Mucosa of descending colon (tissue), 3 donors: ENCODE data around the gene ADARB1. TPM values are rescaled to one million over a fixed set of nuclear protein-coding genes. Genes with fewer than 3 reads are reported as not detected.

Experiments used
- ATAC-seq: fragments of 200-7000 bp; cut with Tn5 transposase; one replicate; pipeline ENCODE4 v1.9.1; 2020; ENCODE audit warnings: mild to moderate bottlenecking, moderate library complexity
- DNase-seq, 3 donors: peaks; one replicate each; pipeline ENCODE4 v3.0.0-alpha.2; 2020
- H3K36me3 ChIP-seq: fragments of 200-600 bp; one replicate; pipeline ENCODE4 v1.8.0; 2021; ENCODE audit warnings: low read depth, mild to moderate bottlenecking
- H3K4me1 ChIP-seq: fragments of 200-600 bp; one replicate; pipeline ENCODE4 v1.8.0; 2021; ENCODE audit warnings: low read depth, mild to moderate bottlenecking
- H3K4me3 ChIP-seq: fragments of 200-600 bp; one replicate; pipeline ENCODE4 v1.8.0; 2021; ENCODE audit warnings: mild to moderate bottlenecking
- H3K9me3 ChIP-seq: fragments of 200-600 bp; one replicate; pipeline ENCODE4 v1.8.0; 2021; ENCODE audit warnings: mild to moderate bottlenecking
- intact Hi-C, 2 donors: fragments of 100-400 bp; cut with DNase I in 1 of 2; cut with micrococcal nuclease in 1 of 2; formaldehyde crosslinking; loops; one replicate each; pipeline versions ENCODE4 v1.11.0 to v1.11.1; 2022; cut with DNase I, micrococcal nuclease
- total RNA-seq, 3 donors: library from RNA; stranded (reverse); fragmentation: NEBNext Ultra II Directional in 2 of 3; extraction: Animal tissue kit (Norgen Biotek cat#: 25700) in 2 of 3; gene quantifications; one replicate each; pipeline versions ENCODE4 v1.2.1 to v1.2.4, GENCODE V29; 2021 to 2023
- TF ChIP-seq, protein P1 (sequence below): fragments of 200-600 bp; IDR thresholded peaks from one replicate; pipeline ENCODE4 v1.8.0; 2022; ENCODE audit warnings: antibody characterized with exemption, mild to moderate bottlenecking
- donor health status: DM: no; HTN: no; CAD: no; lungs with moderate emphysema.
- donor health status: DM: no; HTN: no; CAD: no.
- donor health status: DM: no; HTN: yes; CAD: no.

ADARB1 gene
- total RNA-seq, 3 donors from 2014 or later = 5.4 to 91.2 (median 8.8) TPM

DNA sequence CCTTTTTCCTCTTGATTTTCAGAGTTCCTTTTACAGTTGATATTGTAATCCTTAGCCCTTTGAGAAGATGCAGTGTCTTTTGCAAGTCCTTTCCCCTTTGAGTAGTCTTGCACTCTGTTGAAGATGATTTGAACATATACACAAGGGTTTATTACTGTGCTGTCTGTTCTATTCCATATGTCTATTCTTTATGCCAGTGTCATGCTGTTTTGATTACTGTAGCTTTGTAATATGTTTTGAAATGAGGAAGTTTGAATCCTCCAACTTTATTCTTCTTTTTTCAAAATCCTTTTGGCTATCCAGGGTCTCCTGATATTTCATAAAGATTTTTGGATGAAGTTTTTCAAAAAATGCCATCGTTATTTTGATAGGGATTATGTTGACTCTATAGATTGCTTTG lies 112.3 kb downstream of the ADARB1 start:
- H3K36me3 ChIP-seq = no peaks in the 10 kb centered on the region
- H3K9me3 ChIP-seq = peaks cover 28% of the 10 kb centered on the region
- no peaks in the 10 kb centered on the region for H3K4me1 ChIP-seq
- TF ChIP-seq, protein P1, sequence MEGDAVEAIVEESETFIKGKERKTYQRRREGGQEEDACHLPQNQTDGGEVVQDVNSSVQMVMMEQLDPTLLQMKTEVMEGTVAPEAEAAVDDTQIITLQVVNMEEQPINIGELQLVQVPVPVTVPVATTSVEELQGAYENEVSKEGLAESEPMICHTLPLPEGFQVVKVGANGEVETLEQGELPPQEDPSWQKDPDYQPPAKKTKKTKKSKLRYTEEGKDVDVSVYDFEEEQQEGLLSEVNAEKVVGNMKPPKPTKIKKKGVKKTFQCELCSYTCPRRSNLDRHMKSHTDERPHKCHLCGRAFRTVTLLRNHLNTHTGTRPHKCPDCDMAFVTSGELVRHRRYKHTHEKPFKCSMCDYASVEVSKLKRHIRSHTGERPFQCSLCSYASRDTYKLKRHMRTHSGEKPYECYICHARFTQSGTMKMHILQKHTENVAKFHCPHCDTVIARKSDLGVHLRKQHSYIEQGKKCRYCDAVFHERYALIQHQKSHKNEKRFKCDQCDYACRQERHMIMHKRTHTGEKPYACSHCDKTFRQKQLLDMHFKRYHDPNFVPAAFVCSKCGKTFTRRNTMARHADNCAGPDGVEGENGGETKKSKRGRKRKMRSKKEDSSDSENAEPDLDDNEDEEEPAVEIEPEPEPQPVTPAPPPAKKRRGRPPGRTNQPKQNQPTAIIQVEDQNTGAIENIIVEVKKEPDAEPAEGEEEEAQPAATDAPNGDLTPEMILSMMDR = no peak
- no peak overlapping the region for H3K4me3 ChIP-seq
- ATAC-seq (no peak), DNase-seq (no peak)
- intact Hi-C loops = no loop called here

DNA sequence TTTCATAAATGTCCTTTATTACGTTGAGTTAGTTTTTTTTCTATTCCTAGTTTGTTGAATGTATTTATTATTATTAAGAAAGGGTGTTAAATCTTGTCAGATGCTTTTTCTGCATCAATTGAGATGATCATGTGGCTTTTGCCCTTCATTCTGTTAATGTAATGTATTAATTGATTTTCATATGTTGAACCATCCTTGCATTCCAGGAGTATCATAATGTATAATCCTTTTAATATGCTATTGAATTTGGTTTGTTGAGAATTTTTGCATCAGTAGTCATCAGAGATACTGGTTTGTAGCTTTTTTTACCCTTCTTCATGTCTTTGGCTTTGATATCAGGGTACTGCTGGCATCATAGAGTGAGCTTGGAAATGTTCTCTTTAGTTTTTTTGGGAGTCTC lies 113.3 kb downstream of the ADARB1 start:
- Histone ChIP-seq H3K9me3 (peaks cover 28% of the 10 kb centered on the region), H3K36me3 (no peaks in the 10 kb centered on the region), H3K4me3 (no peak overlapping the region), H3K4me1 (no peaks in the 10 kb centered on the region)
- DNase-seq (no peak), ATAC-seq (no peak)
- intact Hi-C loops = no loop called here
- TF ChIP-seq, protein P1 = no peak

DNA sequence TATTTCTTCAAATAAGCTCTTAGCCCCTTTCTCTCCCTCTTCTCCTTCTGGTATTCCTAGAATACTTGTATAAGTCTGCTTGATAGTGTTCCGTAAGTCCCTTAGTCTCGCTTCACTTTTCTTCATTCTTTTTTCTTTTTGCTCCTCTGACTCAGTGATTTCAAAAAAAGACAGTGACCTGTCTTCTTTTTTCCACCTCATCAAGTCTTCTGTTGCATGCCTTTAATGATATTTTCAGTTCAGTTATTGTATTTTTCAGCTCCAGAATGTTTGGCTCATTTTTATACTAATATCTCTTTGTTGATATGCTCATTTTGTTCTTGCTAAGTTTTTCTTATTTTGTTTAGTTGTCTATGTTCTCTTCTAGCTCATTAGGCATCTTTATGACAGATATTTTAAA lies 115.6 kb downstream of the ADARB1 start:
- DNase-seq = no peak
- H3K9me3 ChIP-seq = peaks cover 28% of the 10 kb centered on the region
- intact Hi-C loops = loop anchor here in 1 of 2 donors (10.0 kb wide), 1 partner anchor 55 kb away; no protein-coding TSS in a partner anchor
- no peak overlapping the region for H3K4me3 ChIP-seq
- no peaks in the 10 kb centered on the region for H3K4me1 ChIP-seq
- TF ChIP-seq, protein P1 = no peak
- no peaks in the 10 kb centered on the region for H3K36me3 ChIP-seq
- no peak for ATAC-seq

DNA sequence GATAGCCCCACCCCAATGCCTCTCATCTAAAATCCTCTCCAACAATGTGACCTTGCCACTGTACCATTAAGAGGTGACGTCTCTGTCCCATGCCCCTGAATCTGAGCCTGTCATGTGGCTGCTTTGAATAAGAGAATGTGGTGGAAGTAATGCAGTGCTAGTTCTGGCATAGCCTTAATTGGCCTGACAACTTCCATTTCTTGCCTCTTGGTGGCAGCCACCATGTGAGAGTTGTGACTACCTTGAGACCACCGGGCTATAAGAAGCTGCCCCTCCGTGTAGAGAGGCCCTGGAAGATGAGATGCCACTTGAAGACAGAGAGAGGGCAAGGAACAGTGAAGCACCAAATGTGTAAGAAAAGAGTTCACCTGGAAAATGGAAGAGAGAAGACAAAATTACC lies 118.0 kb downstream of the ADARB1 start:
- no peaks in the 10 kb centered on the region for H3K36me3 ChIP-seq
- ATAC-seq = no peak
- TF ChIP-seq, protein P1 = no peak

DNA sequence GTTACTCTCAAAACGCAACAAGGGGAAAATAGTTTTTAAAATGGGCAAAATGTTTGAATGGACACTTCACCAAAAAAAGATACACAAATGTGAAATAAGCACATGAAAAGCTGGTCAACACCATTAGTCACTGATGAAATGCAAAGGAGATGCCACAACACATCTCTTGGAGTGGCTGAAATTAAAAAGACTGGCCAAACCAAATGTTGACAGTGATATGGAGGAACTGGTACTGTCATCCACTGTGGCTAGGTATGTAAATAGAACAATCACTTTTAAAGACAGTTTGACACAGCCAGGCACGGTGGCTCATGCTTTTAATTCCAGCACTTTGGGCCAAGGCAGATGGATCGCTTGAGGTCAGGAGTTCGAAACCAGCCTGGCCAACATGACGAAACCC lies 122.2 kb downstream of the ADARB1 start:
- Histone ChIP-seq H3K4me3 (no peak overlapping the region), H3K4me1 (no peaks in the 10 kb centered on the region), H3K9me3 (no peaks in the 10 kb centered on the region), H3K36me3 (no peaks in the 10 kb centered on the region)
- intact Hi-C loops = loop anchor here in 1 of 2 donors (10.0 kb wide), 1 partner anchor 48 kb away; no protein-coding TSS in a partner anchor
- DNase-seq (no peak), ATAC-seq (no peak)
- TF ChIP-seq, protein P1 = no peak

More for the DNA sequence above, 118.0 kb downstream of the ADARB1 start:
- DNase-seq = no peak
- H3K4me1 ChIP-seq = no peaks in the 10 kb centered on the region
- intact Hi-C loops = loop anchor here in 1 of 2 donors (10.0 kb wide), 1 partner anchor 52 kb away; no protein-coding TSS in a partner anchor
- H3K4me3 ChIP-seq = no peak overlapping the region
- peaks cover 17% of the 10 kb centered on the region for H3K9me3 ChIP-seq

DNA sequence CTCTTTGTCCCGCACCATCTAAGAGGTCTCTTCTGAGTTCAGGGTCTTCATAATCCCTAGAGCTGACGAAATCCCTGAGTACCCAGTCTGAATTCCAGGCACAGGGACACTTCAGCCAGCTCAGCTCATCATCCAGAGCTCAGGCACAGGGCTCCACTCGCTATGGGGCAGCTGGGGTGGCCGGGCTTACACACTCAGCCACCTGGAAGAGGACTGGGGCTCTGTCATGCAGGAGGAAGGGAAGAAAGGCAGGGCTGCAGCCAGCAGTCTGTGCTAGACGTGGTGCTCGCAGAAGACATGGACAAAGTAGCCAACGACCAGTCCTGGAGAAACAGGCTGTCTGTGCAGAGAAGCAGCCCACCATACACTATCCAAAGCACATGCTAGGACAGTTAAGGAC lies 124.8 kb downstream of the ADARB1 start:
- TF ChIP-seq, protein P1 = no peak
- no peak for DNase-seq
- Histone ChIP-seq H3K9me3 (no peaks in the 10 kb centered on the region), H3K36me3 (no peaks in the 10 kb centered on the region), H3K4me1 (no peaks in the 10 kb centered on the region), H3K4me3 (no peak overlapping the region)
- intact Hi-C loops = loop anchor here in 1 of 2 donors (10.0 kb wide), 1 partner anchor 46 kb away; no protein-coding TSS in a partner anchor
- no peak for ATAC-seq
